ENCODE data around the gene ACACA.

The ACACA gene

GRCh38 chr17:37062021-37062420 is 344.6 kb downstream of the ACACA start:
- no peak for DNase-seq

- DNase-seq = no peak
Measured at GRCh38 chr17:37060928-37061327, 345.7 kb downstream of the ACACA start.

GRCh38 chr17:37060094-37060493 is 346.5 kb downstream of the ACACA start:
- DNase-seq = no peak

- DNase-seq = no peak
Measured at GRCh38 chr17:37059493-37059892, 347.1 kb downstream of the ACACA start.

- DNase-seq = no peak
Measured at GRCh38 chr17:37056622-37057021, 350.0 kb downstream of the ACACA start.

GRCh38 chr17:37054894-37055293 is 351.7 kb downstream of the ACACA start:
- DNase-seq = no peak

- DNase-seq = no peak
Measured at GRCh38 chr17:37052450-37052849, 354.2 kb downstream of the ACACA start.

- no peak for DNase-seq
Measured at GRCh38 chr17:37051833-37052232, 354.8 kb downstream of the ACACA start.

GRCh38 chr17:37051381-37051780 is 355.3 kb downstream of the ACACA start:
- DNase-seq = no peak

GRCh38 chr17:37050920-37051319 is 355.7 kb downstream of the ACACA start:
- no peak for DNase-seq

- DNase-seq = no peak
Measured at GRCh38 chr17:37048811-37049210, 357.8 kb downstream of the ACACA start.

GRCh38 chr17:37047631-37048104 is 359.0 kb downstream of the ACACA start:
- DNase-seq = peak; percentile 68

GRCh38 chr17:37045351-37045922 is 361.2 kb downstream of the ACACA start:
- no peak for DNase-seq

GRCh38 chr17:37043201-37043600 is 363.4 kb downstream of the ACACA start:
- no peak for DNase-seq

GRCh38 chr17:37041932-37042331 is 364.7 kb downstream of the ACACA start:
- no peak for DNase-seq

- no peak for DNase-seq
Measured at GRCh38 chr17:37039269-37039668, 367.4 kb downstream of the ACACA start.

GRCh38 chr17:37037590-37038155 is 369.0 kb downstream of the ACACA start:
- no peak for DNase-seq
